Activated naive CD8-positive, alpha-beta T cell treated with anti-CD3 and anti-CD28 coated beads, Interleukin-2, amount 50 U/mL, for 24 hours (primary cell): Measurements from ENCODE around the gene ADAMTS12.
A peak's percentile ranks its signal among the peaks of the same experiment; 100 is the strongest.
"Not testable (repeated sequence)": the region's sequence is repeated elsewhere in the genome, so short reads cannot be mapped to it uniquely, and the experiment has no call there.

Source experiments
- ATAC-seq: fragments of 150-1000 bp; cut with Tn5 transposase; one replicate; pipeline ENCODE4 v1.10.0; 2021
- DNase-seq: peaks from one replicate; pipeline ENCODE4 v3.0.0; 2021
- H3K27ac Mint-ChIP-seq: one replicate; pipeline ENCODE4 v1.8.0; 2021; ENCODE audit warnings: mild to moderate bottlenecking, mixed read lengths
- H3K27me3 Mint-ChIP-seq: one replicate; pipeline ENCODE4 v1.8.0; 2021; ENCODE audit warnings: mixed read lengths
- H3K36me3 Mint-ChIP-seq: one replicate; pipeline ENCODE4 v1.8.0; 2021; ENCODE audit warnings: low read depth, mixed read lengths
- H3K4me1 Mint-ChIP-seq: one replicate; pipeline ENCODE4 v1.8.0; 2021; ENCODE audit warnings: mixed read lengths
- H3K4me3 Mint-ChIP-seq: one replicate; pipeline ENCODE4 v1.8.0; 2021; ENCODE audit warnings: mild to moderate bottlenecking, moderate library complexity, mixed read lengths
- H3K9me3 Mint-ChIP-seq: one replicate; pipeline ENCODE4 v1.8.0; 2021; ENCODE audit warnings: mixed read lengths

The ADAMTS12 gene

DNA sequence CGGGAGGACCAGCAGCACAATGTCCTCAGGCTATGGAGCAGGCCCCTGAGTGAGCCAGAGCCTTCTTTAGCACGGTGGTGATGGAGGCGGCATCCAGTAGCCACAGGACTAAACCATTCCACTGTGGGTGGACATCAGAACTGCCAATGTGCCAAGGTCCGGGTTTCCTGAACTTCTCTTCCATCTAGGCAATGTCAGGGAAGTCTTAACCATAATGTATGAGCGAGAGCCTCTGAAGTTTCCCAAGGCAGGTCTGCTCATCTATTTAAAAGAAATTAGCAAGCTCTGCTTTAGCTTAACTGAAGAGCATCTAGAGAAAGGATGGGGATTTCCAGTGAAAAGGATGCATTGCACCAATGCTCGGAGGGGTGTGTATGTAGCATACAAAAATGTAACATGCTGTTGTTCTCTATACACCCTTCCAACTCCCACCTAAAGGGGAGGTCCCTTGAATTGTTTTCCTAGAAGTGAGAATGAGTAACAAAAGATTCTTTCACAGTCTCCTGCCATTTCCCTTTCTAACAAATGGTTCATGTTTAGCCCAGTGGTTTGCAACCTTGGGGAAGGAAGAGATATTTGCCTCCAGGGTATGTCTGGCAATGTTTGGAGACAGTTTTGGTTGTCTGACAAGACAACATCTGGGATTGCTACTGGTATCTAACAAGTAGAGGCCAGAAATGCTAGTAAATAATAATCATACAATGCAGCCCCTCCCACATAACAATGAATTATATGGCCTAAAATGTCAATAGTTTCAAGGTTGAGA is 38.3 kb upstream of the ADAMTS12 start:
- DNase-seq (no peak), ATAC-seq (no peak)
- Mint-ChIP-seq H3K4me1 (no peaks in the 10 kb centered on the region), H3K27me3 (no peaks in the 10 kb centered on the region), H3K36me3 (no peaks in the 10 kb centered on the region), H3K27ac (no peak overlapping the region), H3K9me3 (no peaks in the 10 kb centered on the region), H3K4me3 (no peak overlapping the region)

DNA sequence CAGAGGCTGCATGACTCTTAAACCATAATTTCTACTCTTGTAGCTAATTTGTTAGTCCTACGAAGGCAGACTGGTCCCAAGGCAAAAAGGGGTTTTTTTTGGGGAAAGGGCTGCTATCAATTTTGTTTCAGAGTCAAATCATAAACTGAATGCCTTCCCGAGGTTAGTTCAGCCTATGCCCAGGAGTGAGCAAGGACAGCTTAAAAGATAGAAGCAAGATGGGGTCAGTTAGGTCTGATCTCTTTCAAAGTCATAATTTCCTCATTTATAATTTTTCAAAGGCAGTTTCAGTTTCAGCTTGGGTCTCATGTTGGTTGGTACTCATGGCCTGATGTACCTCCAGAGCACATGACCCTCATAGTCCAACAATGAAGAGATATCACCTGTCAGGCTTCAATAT is 36.5 kb upstream of the ADAMTS12 start:
- Mint-ChIP-seq H3K27ac (no peak overlapping the region), H3K27me3 (no peaks in the 10 kb centered on the region), H3K36me3 (no peaks in the 10 kb centered on the region), H3K9me3 (no peaks in the 10 kb centered on the region), H3K4me3 (no peak overlapping the region), H3K4me1 (no peaks in the 10 kb centered on the region)
- DNase-seq (no peak), ATAC-seq (no peak)

DNA sequence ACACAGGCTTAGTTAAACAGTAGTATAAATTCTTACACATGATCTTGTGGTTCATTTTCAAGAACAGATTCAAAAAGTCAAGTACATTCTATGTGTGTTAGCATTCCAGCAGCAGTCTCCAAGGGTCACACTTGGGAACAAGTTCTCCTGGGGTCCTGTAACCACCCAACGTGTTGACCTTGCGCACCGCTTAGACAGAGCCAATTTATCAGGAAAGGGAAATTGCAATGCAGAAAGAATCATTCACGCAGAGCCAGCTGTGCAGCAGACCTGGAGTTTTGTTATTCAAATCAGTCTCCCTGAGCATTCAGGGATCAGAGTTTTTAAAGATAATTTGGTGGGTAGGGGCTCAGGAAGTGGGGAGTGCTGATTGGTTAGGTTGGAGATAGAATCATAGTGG is 35.9 kb upstream of the ADAMTS12 start:
- H3K4me3 Mint-ChIP-seq = no peak overlapping the region
- no peak for ATAC-seq
- H3K4me1 Mint-ChIP-seq = no peaks in the 10 kb centered on the region
- no peak for DNase-seq
- no peaks in the 10 kb centered on the region for H3K27me3 Mint-ChIP-seq
- H3K36me3 Mint-ChIP-seq = no peaks in the 10 kb centered on the region
- H3K9me3 Mint-ChIP-seq = no peaks in the 10 kb centered on the region
- H3K27ac Mint-ChIP-seq = no peak overlapping the region

DNA sequence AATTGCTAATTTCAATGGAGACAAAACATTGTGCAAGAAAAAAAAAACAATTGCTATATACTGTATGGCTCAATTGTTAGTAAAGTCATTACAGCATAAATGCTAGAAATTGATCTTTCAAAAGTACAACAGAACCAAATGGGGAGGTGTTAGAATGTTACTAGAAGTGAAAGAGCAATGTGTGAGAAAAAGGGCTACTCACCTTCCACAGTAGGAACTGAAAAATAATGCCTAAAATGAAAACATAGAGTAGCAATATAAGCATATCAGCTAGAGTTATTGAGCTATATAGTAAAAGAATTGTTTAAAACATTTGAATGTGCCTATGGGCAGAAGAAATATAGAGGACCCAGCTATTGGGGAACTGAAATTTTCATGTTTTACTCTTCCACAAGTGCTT is 33.5 kb upstream of the ADAMTS12 start:
- no peaks in the 10 kb centered on the region for H3K36me3 Mint-ChIP-seq
- H3K27me3 Mint-ChIP-seq = peaks cover 8% of the 10 kb centered on the region
- DNase-seq (no peak), ATAC-seq (no peak)
- no peaks in the 10 kb centered on the region for H3K4me1 Mint-ChIP-seq
- H3K27ac Mint-ChIP-seq = no peak overlapping the region
- no peak overlapping the region for H3K4me3 Mint-ChIP-seq
- H3K9me3 Mint-ChIP-seq = peaks cover 2% of the 10 kb centered on the region

DNA sequence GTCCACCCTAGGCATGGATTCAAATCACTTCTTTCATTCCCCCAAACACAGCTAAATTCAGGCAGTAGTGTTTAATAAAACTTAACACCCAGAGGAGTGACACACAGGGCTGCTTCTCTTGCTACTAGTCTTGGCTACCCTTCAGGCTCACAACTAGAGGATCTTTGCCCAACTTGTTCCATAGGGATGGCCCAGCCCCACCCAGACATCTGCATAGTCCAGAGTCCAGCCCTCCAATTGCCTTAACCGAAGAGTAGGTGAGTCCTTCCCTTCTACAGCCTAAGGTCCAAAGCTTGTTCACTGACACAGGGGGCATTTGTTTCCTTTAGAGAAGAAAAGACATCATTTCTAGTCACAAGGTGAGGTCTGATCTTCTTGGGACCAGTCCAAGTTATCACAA is 29.2 kb upstream of the ADAMTS12 start:
- H3K36me3 Mint-ChIP-seq = no peaks in the 10 kb centered on the region
- no peak for ATAC-seq
- H3K4me1 Mint-ChIP-seq = no peaks in the 10 kb centered on the region
- no peak overlapping the region for H3K4me3 Mint-ChIP-seq
- DNase-seq = no peak
- H3K27ac Mint-ChIP-seq = no peak overlapping the region
- H3K27me3 Mint-ChIP-seq = peaks cover 9% of the 10 kb centered on the region
- peaks cover 35% of the 10 kb centered on the region for H3K9me3 Mint-ChIP-seq

DNA sequence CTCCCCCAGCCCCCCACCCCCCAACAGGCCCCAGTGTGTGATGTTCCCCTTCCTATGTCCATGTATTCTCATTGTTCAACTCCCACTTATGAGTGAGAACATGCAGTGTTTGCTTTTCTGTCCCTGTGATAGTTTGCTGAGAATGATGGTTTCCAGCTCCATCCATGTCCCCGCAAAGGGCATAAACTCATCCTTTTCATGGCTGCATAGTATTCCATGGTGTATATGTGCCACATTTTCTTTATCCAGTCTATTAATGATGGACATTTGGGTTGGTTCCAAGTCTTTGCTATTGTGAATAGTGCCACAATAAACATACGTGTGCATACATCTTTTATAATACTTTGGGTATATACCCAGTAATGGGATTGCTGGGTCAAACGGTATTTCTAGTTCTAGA is 23.1 kb upstream of the ADAMTS12 start:
- not testable (repeated sequence) for DNase-seq, H3K4me3 Mint-ChIP-seq, H3K27me3 Mint-ChIP-seq, H3K27ac Mint-ChIP-seq, H3K36me3 Mint-ChIP-seq, H3K4me1 Mint-ChIP-seq, ATAC-seq
- peaks cover 50% of the 10 kb centered on the region for H3K9me3 Mint-ChIP-seq

DNA sequence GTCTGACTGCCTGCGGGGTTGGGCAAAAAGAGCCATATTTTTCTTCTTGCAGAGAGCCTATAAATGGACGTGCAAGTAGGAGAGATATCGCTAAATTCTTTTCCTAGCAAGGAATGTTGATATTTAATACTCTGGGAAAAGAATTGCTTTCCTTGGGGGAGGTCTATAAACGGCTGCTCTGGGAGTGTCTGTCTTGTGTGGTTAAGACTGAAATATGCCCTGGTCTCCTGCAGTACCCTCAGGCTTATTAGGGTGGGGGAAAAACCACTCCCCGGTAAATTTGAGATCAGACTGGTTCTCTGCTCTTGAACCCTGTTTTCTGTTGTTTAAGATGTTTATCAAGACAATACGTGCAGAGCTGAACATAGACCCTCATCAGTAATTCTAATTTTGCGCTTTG is 14.5 kb upstream of the ADAMTS12 start:
- ATAC-seq, DNase-seq, H3K4me3 Mint-ChIP-seq, H3K27me3 Mint-ChIP-seq, H3K27ac Mint-ChIP-seq, H3K36me3 Mint-ChIP-seq, H3K4me1 Mint-ChIP-seq: not testable (repeated sequence)
- peaks cover 30% of the 10 kb centered on the region for H3K9me3 Mint-ChIP-seq

DNA sequence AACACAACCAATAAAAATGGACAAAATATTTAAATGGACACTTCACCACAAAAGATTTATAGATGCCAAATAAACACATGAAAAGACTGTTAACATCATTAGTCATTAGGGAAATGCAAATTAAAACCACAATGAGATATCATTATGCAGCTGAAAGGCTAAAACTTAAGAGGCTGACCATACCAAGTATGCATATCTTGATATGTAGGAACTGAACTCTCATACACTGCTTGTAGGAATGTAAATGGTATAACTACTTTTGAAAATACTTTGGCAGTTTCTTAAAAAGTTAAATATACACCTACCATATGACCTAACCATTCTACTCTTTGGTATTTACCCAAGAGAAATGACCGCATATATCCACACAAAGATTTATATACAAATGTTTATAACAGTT is 13.6 kb upstream of the ADAMTS12 start:
- Mint-ChIP-seq H3K4me3 (no peak overlapping the region), H3K27me3 (peaks cover 4% of the 10 kb centered on the region), H3K27ac (no peak overlapping the region), H3K36me3 (no peaks in the 10 kb centered on the region), H3K4me1 (no peaks in the 10 kb centered on the region), H3K9me3 (peaks cover 31% of the 10 kb centered on the region)
- ATAC-seq (no peak), DNase-seq (no peak)

DNA sequence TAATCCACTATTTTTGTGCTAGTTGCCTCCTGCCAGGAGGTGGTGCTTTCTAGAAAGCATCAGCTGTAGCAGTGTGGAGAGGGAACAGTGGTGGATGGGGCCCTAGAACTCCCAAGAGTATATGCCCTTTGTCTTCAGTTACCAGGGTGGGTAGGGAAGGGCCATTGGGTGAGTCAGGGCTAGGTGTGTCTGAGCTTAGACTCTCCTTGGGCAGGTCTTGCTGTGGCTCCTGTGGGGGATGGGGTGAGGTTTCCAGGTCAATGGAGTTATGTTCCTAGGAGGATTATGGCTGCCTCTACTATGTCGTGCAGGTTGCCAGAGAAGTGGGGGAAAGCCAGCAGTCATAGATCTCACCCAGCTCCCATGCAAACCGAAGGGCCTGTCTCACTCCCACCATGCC is 11.3 kb upstream of the ADAMTS12 start:
- DNase-seq (no peak), ATAC-seq (no peak)
- no peak overlapping the region for H3K4me3 Mint-ChIP-seq
- H3K27ac Mint-ChIP-seq = no peak overlapping the region
- H3K27me3 Mint-ChIP-seq = peaks cover 7% of the 10 kb centered on the region
- no peaks in the 10 kb centered on the region for H3K4me1 Mint-ChIP-seq
- H3K36me3 Mint-ChIP-seq = no peaks in the 10 kb centered on the region
- peaks cover 31% of the 10 kb centered on the region for H3K9me3 Mint-ChIP-seq

DNA sequence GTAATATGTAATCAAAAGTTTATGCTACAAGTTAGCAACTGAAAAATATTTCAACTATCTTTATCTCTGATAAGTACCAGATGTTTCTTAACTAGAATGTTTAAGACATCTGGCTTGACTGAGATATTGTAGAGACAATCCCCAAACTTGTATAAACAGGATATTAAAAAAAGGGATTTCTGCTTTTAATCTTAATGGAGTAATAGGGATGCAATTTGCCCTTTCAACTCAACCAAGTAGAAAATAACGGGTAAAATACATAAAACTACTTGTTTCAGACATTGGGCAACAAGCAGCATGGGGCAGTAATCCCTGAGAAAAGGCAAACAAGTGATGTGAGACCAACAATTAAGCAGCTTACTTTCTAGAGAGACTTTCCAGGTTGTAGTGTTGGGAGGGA is 9.4 kb upstream of the ADAMTS12 start:
- no peak overlapping the region for H3K27ac Mint-ChIP-seq
- peaks cover 10% of the 10 kb centered on the region for H3K27me3 Mint-ChIP-seq
- H3K4me1 Mint-ChIP-seq = no peaks in the 10 kb centered on the region
- no peaks in the 10 kb centered on the region for H3K36me3 Mint-ChIP-seq
- H3K9me3 Mint-ChIP-seq = peaks cover 22% of the 10 kb centered on the region
- H3K4me3 Mint-ChIP-seq = no peak overlapping the region
- DNase-seq = no peak
- no peak for ATAC-seq

DNA sequence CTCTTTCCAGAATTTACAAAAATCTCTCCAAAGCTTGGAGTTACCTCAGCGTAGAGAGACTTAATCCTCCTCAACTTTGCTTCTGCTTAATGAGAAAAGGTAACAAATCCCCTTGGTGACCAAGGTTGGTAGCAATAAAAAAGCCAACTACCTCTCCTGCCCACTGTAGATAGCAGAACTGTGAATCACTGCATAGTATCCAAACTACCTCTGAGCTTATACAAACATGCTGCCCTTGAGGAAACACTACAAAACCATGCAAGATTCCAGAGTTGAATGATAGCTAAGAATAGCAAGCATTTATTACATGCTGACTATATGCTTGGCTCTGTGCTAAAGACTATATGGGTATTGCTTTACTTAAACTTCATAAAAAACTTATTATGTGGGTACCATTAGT is 2.8 kb upstream of the ADAMTS12 start:
- H3K27me3 Mint-ChIP-seq = peaks cover 38% of the 10 kb centered on the region
- no peak for DNase-seq
- ATAC-seq = no peak

DNA sequence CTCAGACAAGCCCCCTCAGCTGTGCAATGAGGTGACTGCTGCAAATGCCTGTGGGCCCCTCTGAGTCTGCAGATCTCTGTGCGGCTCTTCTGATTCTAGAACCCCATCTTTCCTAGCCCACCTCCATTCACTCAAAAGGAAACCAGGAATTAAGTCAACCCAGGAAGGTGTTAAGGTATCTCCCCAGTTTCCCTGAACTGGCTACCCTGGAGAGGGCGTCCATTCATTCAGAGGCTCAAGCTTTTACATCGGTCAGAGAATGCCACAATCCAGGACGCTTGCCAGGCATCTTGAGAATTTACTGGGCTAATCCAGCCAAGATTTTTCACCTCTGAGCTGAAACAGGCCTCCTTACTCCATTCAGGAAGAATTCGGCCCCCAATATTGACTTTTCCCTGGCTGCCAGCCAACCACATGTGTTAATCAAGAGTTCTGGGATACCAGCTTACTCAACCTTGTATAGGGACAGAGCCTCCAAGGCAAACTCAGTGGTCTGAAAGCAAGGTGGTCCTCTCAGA is 889 bp upstream of the ADAMTS12 start:
- Mint-ChIP-seq H3K27ac (no peak overlapping the region), H3K4me3 (no peak overlapping the region), H3K4me1 (no peaks in the 10 kb centered on the region), H3K9me3 (peaks cover 8% of the 10 kb centered on the region), H3K27me3 (peaks cover 39% of the 10 kb centered on the region), H3K36me3 (no peaks in the 10 kb centered on the region)
- no peak for DNase-seq
- ATAC-seq = no peak

More for the DNA sequence above, 2.8 kb upstream of the ADAMTS12 start:
- Mint-ChIP-seq H3K36me3 (no peaks in the 10 kb centered on the region), H3K4me3 (no peak overlapping the region), H3K9me3 (peaks cover 8% of the 10 kb centered on the region), H3K4me1 (no peaks in the 10 kb centered on the region), H3K27ac (no peak overlapping the region)

DNA sequence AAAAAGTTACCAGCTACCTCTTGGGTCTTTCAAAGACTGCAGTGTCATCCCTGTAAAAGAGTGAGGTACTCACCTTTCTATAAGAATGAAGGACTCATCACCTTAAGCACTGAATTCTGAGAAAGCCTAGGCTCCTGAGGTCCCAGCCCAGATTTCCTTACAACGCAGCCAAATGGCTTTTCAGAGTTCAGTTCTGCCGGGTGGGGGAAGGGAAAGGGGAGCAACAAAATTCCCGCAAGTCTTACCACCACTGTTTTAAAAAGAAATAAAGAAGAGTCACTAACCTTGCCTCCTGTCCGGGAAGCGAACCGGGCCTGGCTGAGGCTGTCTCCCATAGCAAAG is 373 bp downstream of the ADAMTS12 start:
- no peak overlapping the region for H3K27ac Mint-ChIP-seq
- H3K36me3 Mint-ChIP-seq = no peaks in the 10 kb centered on the region
- DNase-seq = no peak
- H3K4me3 Mint-ChIP-seq = peak overlapping the region; percentile 29
- no peak for ATAC-seq
- peaks cover 43% of the 10 kb centered on the region for H3K27me3 Mint-ChIP-seq
- H3K4me1 Mint-ChIP-seq = no peaks in the 10 kb centered on the region
- H3K9me3 Mint-ChIP-seq = peaks cover 3% of the 10 kb centered on the region

DNA sequence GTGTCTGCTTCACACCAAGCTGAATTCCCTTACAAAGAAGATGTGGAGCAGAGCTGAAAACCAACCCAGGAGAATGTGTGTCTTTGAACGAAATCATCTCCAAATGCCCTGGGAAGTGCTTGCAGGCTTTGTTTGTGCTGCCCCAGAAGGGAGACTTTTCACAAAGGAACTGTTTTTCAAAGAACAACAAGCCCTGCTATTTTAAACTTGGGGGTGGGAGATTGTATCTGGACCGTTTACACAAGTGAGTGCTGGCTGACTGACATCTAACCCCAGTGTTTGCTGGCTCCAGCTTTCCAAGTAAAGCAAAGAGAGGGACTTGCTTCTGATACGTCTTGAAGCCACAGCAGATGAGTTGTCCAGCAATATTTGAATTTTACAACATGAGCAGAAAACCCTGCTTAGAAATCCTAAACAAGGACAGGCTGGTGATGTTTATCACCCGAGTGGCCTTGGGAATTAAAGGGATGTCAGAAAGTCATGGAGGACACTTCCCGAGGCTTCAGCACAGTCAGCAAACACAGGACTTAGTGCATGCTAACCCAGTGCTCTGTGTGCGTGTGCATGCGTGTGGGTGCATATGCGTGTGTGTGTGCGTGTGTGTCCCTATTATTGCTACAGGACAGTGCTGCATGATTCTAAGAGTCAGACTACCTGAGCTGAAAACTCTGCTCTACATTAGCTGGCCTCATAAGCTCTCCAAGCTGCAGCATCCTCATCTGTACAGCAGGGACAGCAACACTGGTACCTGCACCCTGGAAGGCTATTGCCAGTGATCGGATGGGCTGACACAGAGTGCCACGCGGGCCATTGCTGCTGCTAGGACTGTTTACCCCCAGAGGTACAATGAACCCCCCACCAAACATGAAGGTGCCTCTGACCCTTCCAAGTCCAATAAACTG is 1.4 kb downstream of the ADAMTS12 start:
- Mint-ChIP-seq H3K4me1 (no peaks in the 10 kb centered on the region), H3K9me3 (no peaks in the 10 kb centered on the region), H3K27ac (no peak overlapping the region), H3K36me3 (no peaks in the 10 kb centered on the region), H3K27me3 (peaks cover 43% of the 10 kb centered on the region), H3K4me3 (no peak overlapping the region)
- no peak for ATAC-seq
- no peak for DNase-seq

DNA sequence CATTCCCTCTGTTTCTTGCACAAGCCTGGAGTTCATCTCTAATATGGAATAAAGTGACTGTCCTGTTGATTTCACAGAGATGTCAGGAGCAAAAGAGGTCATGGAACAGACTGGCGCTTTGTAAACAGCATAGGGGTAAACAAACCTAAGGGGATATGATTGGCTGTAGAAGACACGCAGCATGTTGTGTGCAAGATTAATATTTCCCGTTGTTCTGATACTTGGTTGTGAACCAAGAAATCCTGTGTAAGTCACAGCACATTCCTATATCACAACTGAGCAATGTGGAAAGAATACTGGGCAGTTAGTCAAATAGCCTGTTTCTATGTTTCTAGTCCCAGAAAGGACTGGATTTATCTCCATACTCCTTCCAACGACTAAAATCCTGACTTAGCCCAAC is 3.2 kb downstream of the ADAMTS12 start:
- Mint-ChIP-seq H3K4me1 (no peaks in the 10 kb centered on the region), H3K4me3 (no peak overlapping the region), H3K27me3 (peaks cover 36% of the 10 kb centered on the region), H3K27ac (no peak overlapping the region), H3K9me3 (no peaks in the 10 kb centered on the region), H3K36me3 (no peaks in the 10 kb centered on the region)
- no peak for DNase-seq
- no peak for ATAC-seq
